B cell (primary cell): ENCODE data around the gene RAP1GAP2. TPM values are rescaled to one million over a fixed set of nuclear protein-coding genes. Genes with fewer than 3 reads are reported as not detected.

Experiments
- ATAC-seq: fragments of 200-7000 bp; cut with Tn5 transposase; one replicate; pipeline ENCODE4 v1.10.0; 2021; ENCODE audit warnings: low read depth, mild to moderate bottlenecking, moderate number of reproducible peaks, moderate library complexity
- CTCF ChIA-PET: fragments of 350-600 bp; sonication (Branson Sonifier 250); formaldehyde crosslinking; loops from one replicate; lab custom pipeline; 2021; ENCODE audit warnings: antibody characterized with exemption, inconsistent platforms; lab: Charles Lee
- POLR2A ChIA-PET: fragments of 350-600 bp; sonication (Branson Sonifier 250); formaldehyde crosslinking; loops from one replicate; lab custom pipeline; 2021; ENCODE audit warnings: antibody characterized with exemption; lab: Charles Lee
- DNase-seq: peaks from one replicate; pipeline ENCODE4 v3.0.0; 2013
- H2AFZ ChIP-seq: 2 replicates; pipeline ENCODE4 v1.6.1; 2012; ENCODE audit warnings: mild to moderate bottlenecking, low read depth, low read length; ENCODE audit not compliant: insufficient read depth, poor library complexity, severe bottlenecking
- H3K27ac ChIP-seq, 2 donors: 1 replicate in 1 of 2; 2 replicates in 1 of 2; pipeline ENCODE4 v1.5.1; 2012 to 2013; ENCODE audit warnings: low read length in 2 of 2, mild to moderate bottlenecking in 2 of 2, moderate library complexity in 1 of 2
- H3K27me3 ChIP-seq, 4 experiments: fragments of 200-600 bp in 1 of 4; sonication (generic) in 1 of 4; replicated peaks in 1 of 4; 1 replicate in 2 of 4; 2 replicates in 2 of 4; pipeline versions ENCODE4 v1.6.1 to v1.7.0; 2013 to 2016; ENCODE audit warnings: low read length in 3 of 4, mild to moderate bottlenecking in 2 of 4, mixed read lengths in 1 of 4, moderate library complexity in 1 of 4; ENCODE audit not compliant: insufficient read depth in 4 of 4, control insufficient read depth in 3 of 4; ENCODE audit errors: control extremely low read depth in 1 of 4
- H3K36me3 ChIP-seq, 2 experiments: replicated peaks in 1 of 2; 1 replicate in 1 of 2; 2 replicates in 1 of 2; pipeline versions ENCODE4 v1.6.1 to v1.7.1; 2013; ENCODE audit warnings: low read length in 1 of 2; ENCODE audit not compliant: insufficient read depth in 2 of 2, control insufficient read depth in 1 of 2; ENCODE audit errors: control extremely low read depth in 1 of 2, extremely low read depth in 1 of 2
- H3K4me1 ChIP-seq, 2 donors: fragments of 200-600 bp in 1 of 2; sonication (generic) in 1 of 2; 1 replicate in 1 of 2; 2 replicates in 1 of 2; pipeline versions ENCODE4 v1.5.1 to v1.6.1; 2013 to 2017; ENCODE audit warnings: low read length in 2 of 2; ENCODE audit not compliant: control insufficient read depth in 2 of 2, insufficient read depth in 2 of 2
- H3K4me2 ChIP-seq: replicated peaks from 2 replicates; pipeline ENCODE3; 2012; ENCODE audit warnings: mild to moderate bottlenecking, low read depth, low read length; ENCODE audit not compliant: poor library complexity, severe bottlenecking
- H3K4me3 ChIP-seq, 5 experiments: fragments of 200-600 bp in 1 of 5; sonication (generic) in 1 of 5; 1 replicate in 3 of 5; 2 replicates in 2 of 5; pipeline versions ENCODE4 v1.5.1 to v1.7.0; 2011 to 2016; ENCODE audit warnings: low read length in 4 of 5, mild to moderate bottlenecking in 4 of 5, low read depth in 2 of 5, control low read depth in 1 of 5, moderate library complexity in 1 of 5; ENCODE audit not compliant: insufficient read depth in 1 of 5; ENCODE audit errors: control extremely low read depth in 1 of 5, extremely low read depth in 1 of 5
- H3K79me2 ChIP-seq: fragments of 200-600 bp; sonication (generic); one replicate; pipeline ENCODE4 v1.6.0; 2016; ENCODE audit warnings: low read length; ENCODE audit not compliant: control insufficient read depth, insufficient read depth
- H3K9ac ChIP-seq: fragments of 200-600 bp; sonication (generic); 2 replicates; pipeline ENCODE4 v1.6.1; 2017; ENCODE audit warnings: mild to moderate bottlenecking, low read length, moderate library complexity
- H3K9me3 ChIP-seq, 3 donors: one replicate each; pipeline versions ENCODE4 v1.6.1 to v1.7.1; 2013; ENCODE audit warnings: low read length in 2 of 3; ENCODE audit not compliant: control insufficient read depth in 2 of 3, insufficient read depth in 1 of 3; ENCODE audit errors: control extremely low read depth in 1 of 3
- H4K20me1 ChIP-seq: 2 replicates; pipeline ENCODE4 v1.6.0; 2012; ENCODE audit warnings: mild to moderate bottlenecking, low read length; ENCODE audit not compliant: insufficient read depth, control insufficient read depth, poor library complexity, severe bottlenecking
- H3K27ac Mint-ChIP-seq: one replicate; pipeline ENCODE4 v1.8.0; 2021; ENCODE audit warnings: mixed read lengths
- H3K27me3 Mint-ChIP-seq: one replicate; pipeline ENCODE4 v1.8.0; 2021; ENCODE audit warnings: mixed read lengths
- H3K4me1 Mint-ChIP-seq: one replicate; pipeline ENCODE4 v1.8.0; 2021; ENCODE audit warnings: mixed read lengths
- H3K4me3 Mint-ChIP-seq: one replicate; pipeline ENCODE4 v1.8.0; 2021; ENCODE audit warnings: mixed read lengths
- H3K9me3 Mint-ChIP-seq: one replicate; pipeline ENCODE4 v1.8.0; 2022; ENCODE audit warnings: mixed read lengths; ENCODE audit not compliant: insufficient read depth
- EZH2 ChIP-seq: IDR thresholded peaks from 2 replicates; pipeline ENCODE4 v1.6.1; 2012; ENCODE audit warnings: borderline replicate concordance, low read depth, mild to moderate bottlenecking, moderate library complexity, low read length; ENCODE audit not compliant: insufficient read depth, poor library complexity, severe bottlenecking
- WGBS: methylation state at CpG from one replicate; pipeline ENCODE4 v1.1.5; 2013; ENCODE audit warnings: missing lambda C conversion rate; ENCODE audit not compliant: insufficient coverage; 5-methylcytosine and 5-hydroxymethylcytosine counted together
- intact Hi-C: fragments of 100-400 bp; cut with micrococcal nuclease; formaldehyde crosslinking; loops from one replicate; pipeline ENCODE4 v1.10.0; 2022
- polyA plus RNA-seq: library from polyadenylated mRNA; depleted of rRNA; stranded (reverse); fragments of >200 nt; gene quantifications from 2 replicates; pipeline ENCODE4 v1.2.3, GENCODE V29; 2012
- total RNA-seq, 2 donors: library from RNA; stranded (reverse); fragments of 120-200 nt in 1 of 2; gene quantifications; 1 replicate in 1 of 2; 2 replicates in 1 of 2; pipeline versions ENCODE4 v1.2.3 to v1.2.4, GENCODE V29; 2013 to 2022
- TF ChIP-seq, protein P1 (sequence below): fragments of 200-600 bp; IDR thresholded peaks from one replicate; pipeline ENCODE4 v1.8.0; 2022; ENCODE audit warnings: antibody characterized with exemption, mild to moderate bottlenecking

The RAP1GAP2 gene
- total and polyA plus RNA-seq, 2 donors (not counting 1 experiment from before 2014, with no cell fraction given): 14.9 to 16.4 TPM

DNA sequence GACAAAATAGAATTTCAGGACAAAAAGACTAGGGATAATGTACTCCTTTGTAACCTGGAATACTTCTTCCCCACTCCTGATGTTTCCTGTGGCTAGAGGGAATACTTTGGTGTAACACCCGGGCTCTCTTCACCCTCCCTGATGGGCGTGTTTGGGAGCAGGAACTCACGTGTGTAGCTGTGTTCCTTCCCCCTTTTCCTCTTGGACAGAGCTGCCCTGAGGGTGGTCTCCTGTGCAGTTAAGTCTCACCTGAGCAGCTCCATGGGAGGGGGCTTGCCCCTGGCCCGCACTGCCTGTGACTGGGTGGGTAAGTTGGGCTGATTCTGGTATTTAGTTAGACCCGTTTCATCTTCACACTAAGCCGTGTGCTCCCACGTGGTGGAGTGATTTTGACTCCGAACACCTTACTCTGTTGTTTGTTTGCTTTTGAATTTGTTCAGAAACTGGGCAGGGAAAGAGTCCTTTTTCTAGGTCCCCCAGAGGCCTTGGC is 179.3 kb downstream of the RAP1GAP2 start:
- POLR2A ChIA-PET: interaction anchor here (0.7 kb wide), 1 partner anchor 27 kb away, joined by 3 read pairs; no protein-coding TSS in a partner anchor
- DNase-seq: no peak

DNA sequence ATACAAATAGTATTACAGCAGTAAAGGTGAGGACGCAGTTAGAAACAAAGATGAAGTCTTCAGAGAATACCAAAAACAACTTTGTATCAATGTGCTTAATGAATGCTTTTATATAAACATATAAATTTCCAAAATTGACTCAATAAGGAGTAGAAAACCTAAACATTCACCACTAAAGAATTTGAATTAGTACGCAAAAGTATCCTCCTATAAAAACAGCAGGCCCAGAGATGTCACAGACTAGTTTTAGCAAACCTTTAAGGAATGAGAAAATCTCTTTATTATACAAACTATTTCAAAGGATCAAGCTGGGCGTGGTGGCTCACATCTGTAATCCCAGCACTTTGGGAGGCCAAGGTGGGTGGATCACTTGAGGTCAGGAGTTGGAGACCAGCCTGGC is 180.9 kb downstream of the RAP1GAP2 start:
- no peaks in the 10 kb centered on the region for H3K4me1 ChIP-seq
- ATAC-seq: no peak

More for the DNA sequence above, 179.3 kb downstream of the RAP1GAP2 start:
- CTCF ChIA-PET: interaction anchor here (0.5 to 1.4 kb wide), 4 partner anchors 37 to 126 kb away, joined by 4 to 9 read pairs (median 4); no protein-coding TSS in a partner anchor
- TF ChIP-seq EZH2: no peak
- TF ChIP-seq, protein P1, sequence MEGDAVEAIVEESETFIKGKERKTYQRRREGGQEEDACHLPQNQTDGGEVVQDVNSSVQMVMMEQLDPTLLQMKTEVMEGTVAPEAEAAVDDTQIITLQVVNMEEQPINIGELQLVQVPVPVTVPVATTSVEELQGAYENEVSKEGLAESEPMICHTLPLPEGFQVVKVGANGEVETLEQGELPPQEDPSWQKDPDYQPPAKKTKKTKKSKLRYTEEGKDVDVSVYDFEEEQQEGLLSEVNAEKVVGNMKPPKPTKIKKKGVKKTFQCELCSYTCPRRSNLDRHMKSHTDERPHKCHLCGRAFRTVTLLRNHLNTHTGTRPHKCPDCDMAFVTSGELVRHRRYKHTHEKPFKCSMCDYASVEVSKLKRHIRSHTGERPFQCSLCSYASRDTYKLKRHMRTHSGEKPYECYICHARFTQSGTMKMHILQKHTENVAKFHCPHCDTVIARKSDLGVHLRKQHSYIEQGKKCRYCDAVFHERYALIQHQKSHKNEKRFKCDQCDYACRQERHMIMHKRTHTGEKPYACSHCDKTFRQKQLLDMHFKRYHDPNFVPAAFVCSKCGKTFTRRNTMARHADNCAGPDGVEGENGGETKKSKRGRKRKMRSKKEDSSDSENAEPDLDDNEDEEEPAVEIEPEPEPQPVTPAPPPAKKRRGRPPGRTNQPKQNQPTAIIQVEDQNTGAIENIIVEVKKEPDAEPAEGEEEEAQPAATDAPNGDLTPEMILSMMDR: no peak
- no peak overlapping the region for H2AFZ ChIP-seq
- no peaks in the 10 kb centered on the region for H3K4me1 Mint-ChIP-seq
- no peak overlapping the region for H3K4me3 ChIP-seq
- H3K9me3 Mint-ChIP-seq: no peaks in the 10 kb centered on the region
- no peak overlapping the region for H3K4me2 ChIP-seq
- H3K27me3 ChIP-seq: no peaks in the 10 kb centered on the region
- no peaks in the 10 kb centered on the region for H3K27me3 Mint-ChIP-seq
- intact Hi-C loops: no loop called here
- 95% methylated on average over 8 of the region's 8 CpGs for WGBS
- H3K4me1 ChIP-seq: no peaks in the 10 kb centered on the region
- no peak overlapping the region for H3K27ac ChIP-seq
- H3K4me3 Mint-ChIP-seq: no peak overlapping the region
- no peak for ATAC-seq
- H3K9ac ChIP-seq: no peak overlapping the region
- peaks cover 0 to 6% (median 0%) of the 10 kb centered on the region in 3 donors for H3K9me3 ChIP-seq
- no peaks in the 10 kb centered on the region for H3K79me2 ChIP-seq
- no peak overlapping the region for H3K27ac Mint-ChIP-seq
- no peaks in the 10 kb centered on the region for H4K20me1 ChIP-seq
- H3K36me3 ChIP-seq: no peaks in the 10 kb centered on the region

More for the DNA sequence above, 180.9 kb downstream of the RAP1GAP2 start:
- no peak overlapping the region for H3K4me2 ChIP-seq
- H3K27me3 Mint-ChIP-seq: no peaks in the 10 kb centered on the region
- no peak overlapping the region for H3K4me3 ChIP-seq
- ChIA-PET POLR2A (no interaction called here), CTCF (interaction anchor here (0.7 kb wide), 1 partner anchor 70 kb away, joined by 4 read pairs; no protein-coding TSS in a partner anchor)
- intact Hi-C loops: no loop called here
- no peaks in the 10 kb centered on the region for H3K9me3 Mint-ChIP-seq
- H3K27me3 ChIP-seq: no peaks in the 10 kb centered on the region
- H3K9me3 ChIP-seq: peaks cover 0 to 6% (median 0%) of the 10 kb centered on the region in 3 donors
- no peak for DNase-seq
- H3K4me1 Mint-ChIP-seq: no peaks in the 10 kb centered on the region
- H3K79me2 ChIP-seq: no peaks in the 10 kb centered on the region
- no peaks in the 10 kb centered on the region for H4K20me1 ChIP-seq
- TF ChIP-seq EZH2: no peak
- TF ChIP-seq, protein P1: no peak
- H3K27ac Mint-ChIP-seq: no peak overlapping the region
- H3K36me3 ChIP-seq: peaks cover 0 to 10% of the 10 kb centered on the region in 2 experiments
- H3K4me3 Mint-ChIP-seq: no peak overlapping the region
- H3K27ac ChIP-seq: no peak overlapping the region
- H3K9ac ChIP-seq: no peak overlapping the region
- H2AFZ ChIP-seq: no peak overlapping the region
- no CpG with 5 or more reads among the region's 3 CpGs for WGBS
